GM04504 (cell line): ENCODE measurements around the gene AMMECR1.
"Not testable (repeated sequence)": the region's sequence is repeated elsewhere in the genome, so short reads cannot be mapped to it uniquely, and the experiment has no call there.

Source experiments
- DNase-seq: peaks from one replicate; pipeline ENCODE4 v3.0.0-alpha.2; 2012; ENCODE audit warnings: low read depth

Gene AMMECR1

DNA sequence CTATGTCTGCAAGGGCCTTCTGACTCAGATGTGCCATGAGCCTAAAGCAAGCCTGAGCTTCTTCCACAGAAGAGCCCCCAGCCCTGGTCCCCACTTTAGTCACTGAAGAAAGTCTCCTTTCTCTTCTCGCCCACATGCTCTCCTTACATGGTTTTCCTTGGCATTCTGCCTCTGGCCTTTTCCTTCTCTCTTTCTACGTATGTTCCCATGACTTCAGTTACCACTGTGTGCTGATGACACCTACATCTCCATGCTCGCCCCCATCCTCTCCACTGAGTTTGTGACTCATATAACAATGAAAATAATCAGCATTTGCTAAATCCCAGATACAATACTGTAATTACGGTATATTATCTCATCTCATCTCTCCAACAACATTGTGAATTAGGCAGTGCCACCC lies 149.3 kb downstream of the AMMECR1 start:
- DNase-seq, result no peak

DNA sequence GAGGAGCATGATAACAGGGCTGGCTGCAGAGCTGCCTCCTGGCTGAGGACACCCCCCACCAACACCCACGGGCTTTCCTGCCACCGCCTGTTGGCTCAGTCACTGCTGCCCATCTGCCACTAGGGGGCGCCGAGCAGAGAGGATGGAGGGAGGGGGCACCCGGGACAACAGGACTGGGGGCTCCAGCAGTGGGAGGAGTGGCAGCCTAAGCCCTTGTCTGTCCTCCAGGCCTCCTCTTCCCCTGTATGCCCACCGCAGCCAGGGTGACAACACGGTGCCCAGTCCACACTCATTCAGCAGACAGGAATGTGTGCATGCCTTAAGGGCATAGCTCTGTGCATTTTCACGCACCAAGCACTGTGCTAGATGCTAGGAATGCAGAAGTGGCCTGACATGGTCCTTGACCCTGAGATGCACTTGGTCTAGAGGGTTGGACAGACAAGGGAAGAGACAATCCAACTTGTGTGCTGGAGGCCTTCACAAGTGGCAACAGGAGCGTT lies 149.9 kb downstream of the AMMECR1 start:
- DNase-seq, result no peak

DNA sequence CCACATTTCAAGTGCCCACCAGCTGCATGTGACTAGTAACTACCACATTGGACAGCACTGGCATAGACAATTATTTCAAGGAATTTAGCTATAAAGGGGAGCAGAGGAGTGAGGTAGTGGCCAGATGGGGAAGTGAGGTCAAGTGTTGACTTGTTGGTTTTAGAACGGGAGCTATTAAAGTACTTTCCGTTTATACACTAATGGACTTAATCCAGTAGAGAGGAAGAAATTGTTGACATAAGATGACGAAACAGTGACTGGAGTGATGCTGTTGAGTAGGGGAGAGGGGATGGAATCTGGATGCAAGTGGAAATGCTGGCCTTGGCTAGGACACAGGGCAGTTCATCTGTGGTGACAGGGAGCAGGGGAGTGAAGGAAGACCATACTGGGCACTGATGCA lies 154.4 kb downstream of the AMMECR1 start:
- DNase-seq, result no peak

DNA sequence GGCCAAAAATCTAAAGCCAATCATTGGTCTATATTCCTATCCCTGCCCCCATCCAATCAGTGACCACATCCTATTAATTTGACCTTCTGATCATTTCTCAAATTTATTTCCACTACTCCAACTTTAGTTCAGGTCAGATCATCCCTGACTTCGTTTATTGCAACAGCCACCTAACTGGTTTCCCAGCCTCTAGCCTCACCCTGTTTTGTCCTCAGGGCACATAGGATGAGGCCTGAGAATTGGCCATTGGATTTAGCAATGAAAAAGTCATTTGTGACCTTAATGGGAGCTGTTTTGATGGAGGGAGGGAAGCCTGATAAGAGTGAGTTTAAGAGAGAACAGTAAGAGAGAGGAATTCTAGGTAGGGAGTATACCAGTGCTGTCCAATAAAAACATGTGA lies 155.0 kb downstream of the AMMECR1 start:
- no peak for DNase-seq

DNA sequence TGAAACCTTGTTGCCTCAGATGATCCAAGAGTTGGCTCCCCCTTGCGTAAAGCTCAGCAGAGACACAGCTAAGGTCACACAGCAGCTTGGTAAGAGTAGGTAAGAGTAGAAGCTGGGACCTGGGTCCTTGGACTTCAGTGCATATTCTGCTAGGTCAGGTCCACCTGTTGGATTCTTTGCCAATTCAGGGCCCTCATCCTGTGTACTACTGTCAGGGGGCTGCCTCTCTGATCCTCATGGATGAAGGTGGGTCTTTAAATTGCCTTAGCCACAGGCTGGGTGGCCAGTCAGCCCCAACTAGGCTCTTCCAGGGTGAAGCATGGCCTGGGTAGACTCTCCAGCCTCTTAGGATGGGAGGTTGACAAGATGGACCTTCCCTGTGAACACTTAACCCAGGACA lies 155.8 kb downstream of the AMMECR1 start:
- DNase-seq, result no peak

DNA sequence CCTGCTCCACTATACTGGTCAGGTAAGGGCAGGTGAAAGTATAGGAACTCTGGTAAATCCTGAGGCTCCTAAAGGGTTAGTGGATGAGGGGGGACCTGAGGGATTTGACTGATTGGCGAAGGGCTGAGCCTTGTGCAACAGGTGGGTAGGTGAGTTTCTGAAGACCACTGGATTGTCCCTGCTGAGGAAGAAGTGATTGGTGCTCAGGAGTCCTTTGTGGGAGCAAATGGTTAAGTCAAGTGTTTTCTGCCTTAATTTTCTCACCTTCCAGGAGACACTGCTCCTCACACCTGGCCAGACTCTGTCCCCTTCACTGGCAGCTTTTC lies 156.6 kb downstream of the AMMECR1 start:
- no peak for DNase-seq

DNA sequence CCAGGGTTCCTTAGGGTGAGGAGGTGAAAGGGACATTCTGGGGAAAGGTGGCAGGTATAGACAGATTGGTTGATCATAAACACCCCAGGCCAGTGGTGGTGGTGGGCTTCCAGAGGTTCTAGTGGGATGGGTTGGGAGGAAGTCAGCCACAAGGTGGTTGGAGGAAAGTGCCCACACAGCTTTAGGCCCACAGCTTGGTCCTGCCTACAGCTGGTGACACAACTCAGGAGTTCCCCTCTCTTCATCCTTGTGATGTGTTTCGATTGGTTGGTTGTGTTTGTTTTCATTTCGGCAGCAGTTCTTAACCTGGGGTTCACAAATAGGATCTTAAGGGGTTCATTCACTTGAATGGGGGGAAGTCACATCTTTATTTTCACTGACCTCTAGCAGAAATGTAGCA lies 158.0 kb downstream of the AMMECR1 start:
- no peak for DNase-seq

DNA sequence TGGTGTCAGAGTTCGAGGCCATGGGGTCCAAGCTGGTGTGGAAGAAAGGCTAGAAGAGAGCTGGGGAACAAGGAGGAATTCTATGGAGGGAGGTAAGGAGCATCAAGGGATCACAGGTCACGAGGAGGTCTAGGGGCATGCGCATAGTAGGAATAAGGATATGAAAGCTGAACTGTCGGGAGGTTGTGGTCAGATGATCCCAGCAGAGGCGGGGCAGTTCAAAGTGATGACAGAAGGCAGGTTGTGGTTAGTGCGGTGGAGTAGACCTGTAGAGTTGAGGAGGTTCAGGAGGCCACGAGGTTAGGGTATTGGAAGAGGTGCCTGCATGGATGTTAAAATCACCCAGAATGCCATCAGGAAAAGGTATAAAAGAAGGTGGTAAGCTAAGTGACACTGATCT lies 158.7 kb downstream of the AMMECR1 start:
- DNase-seq, result no peak

DNA sequence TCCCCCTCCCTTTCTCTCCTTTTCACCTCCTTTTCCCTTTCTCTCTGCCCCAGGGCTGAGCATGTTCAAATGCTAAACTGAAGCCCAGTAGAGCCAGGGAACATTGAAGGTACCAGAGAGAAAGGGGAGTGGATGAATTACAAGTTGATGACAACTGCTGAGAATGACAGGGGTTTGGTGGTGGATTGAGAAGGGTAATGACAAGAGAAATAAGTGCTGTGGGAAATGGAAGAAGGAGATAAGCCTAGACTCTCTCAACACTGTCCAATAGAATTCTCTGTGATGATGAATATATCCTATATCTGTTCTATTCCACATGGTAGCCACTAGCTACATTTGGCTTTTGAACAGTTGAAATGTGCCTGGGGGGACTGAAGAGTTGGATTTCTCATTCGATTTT lies 160.4 kb downstream of the AMMECR1 start:
- DNase-seq, result no peak

DNA sequence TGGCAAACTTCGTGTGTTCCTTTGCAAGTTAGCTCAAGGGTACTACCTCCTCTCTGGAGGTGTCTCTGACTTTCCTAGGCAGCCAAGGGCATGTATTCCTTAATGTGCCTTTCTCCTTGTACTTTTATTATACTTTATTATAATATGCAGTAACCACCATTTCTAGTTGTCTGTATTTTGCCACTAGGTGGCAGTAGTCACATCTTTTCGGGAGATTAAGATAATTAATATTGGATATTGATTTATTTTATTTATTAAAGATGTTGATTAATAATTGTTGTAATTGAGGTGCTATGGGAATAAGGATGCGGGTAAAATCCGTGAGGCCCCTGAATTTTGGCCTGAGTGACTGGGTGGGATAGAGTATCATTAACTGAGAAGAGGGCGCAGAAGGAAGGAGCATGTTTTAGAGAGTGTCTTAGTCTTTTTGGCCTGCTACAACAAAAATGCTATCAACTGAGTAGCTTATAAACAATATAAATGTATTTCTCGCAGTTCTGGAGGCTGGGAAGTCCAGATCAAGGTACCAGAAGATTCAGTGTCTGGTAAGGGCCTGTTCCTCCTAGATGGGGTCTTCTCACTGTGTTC lies 161.6 kb downstream of the AMMECR1 start:
- DNase-seq, result no peak

DNA sequence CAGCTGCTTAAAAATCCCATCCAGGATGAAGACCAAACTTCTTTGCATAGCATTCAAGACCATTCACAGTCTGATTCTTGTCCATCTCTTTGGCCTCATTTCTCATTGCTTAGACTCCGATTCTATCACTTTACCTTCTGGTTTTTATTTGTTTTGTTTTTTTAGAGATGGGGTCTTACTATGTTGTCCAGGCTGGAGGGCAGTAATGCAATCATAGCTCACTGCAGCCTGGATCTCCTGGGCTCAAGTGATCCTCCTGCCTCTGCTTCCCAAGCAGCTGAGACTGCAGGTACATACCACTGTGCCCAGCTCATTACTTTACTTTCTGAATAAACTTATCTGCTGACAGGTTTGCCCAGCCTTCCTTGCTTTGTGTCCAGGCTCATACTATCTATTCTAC lies 162.1 kb downstream of the AMMECR1 start:
- DNase-seq, result no peak

DNA sequence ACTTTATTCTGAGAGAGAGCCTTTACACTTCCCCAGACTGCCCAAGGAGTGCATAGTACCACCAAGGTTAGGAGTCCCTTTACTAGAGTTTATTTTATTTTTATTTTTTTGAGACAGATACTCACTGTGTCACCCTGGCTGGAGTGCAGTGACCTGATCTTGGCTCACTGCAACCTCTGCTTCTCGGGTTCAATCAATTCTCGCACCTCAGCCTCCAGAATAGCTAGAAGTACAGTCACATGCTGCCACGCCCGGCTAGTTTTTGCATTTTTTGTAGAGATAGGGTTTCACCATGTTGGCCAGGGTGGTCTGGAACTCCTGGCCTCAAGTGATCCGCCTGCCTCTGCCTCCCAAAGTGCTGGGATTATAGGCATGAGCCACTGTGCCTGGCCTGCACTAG lies 163.6 kb downstream of the AMMECR1 start:
- not testable (repeated sequence) for DNase-seq

DNA sequence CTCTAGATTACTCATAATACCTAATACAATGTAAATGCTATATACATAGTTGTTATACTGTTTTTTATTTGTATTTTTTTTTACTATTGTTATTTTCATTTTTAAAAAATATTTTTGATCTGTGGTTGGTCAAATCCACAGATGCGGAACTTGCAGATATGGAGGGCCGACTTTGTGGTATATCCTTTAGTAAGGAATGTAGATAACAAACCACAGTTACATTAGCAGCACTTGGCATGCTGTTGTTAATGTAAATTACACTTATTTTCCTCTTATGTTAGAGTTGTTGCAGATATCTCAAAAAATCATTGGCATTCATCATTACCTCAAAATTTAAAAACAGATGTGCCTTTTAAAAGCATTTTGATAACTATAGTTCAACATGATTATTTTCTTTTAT lies 164.0 kb downstream of the AMMECR1 start:
- DNase-seq, result no peak

DNA sequence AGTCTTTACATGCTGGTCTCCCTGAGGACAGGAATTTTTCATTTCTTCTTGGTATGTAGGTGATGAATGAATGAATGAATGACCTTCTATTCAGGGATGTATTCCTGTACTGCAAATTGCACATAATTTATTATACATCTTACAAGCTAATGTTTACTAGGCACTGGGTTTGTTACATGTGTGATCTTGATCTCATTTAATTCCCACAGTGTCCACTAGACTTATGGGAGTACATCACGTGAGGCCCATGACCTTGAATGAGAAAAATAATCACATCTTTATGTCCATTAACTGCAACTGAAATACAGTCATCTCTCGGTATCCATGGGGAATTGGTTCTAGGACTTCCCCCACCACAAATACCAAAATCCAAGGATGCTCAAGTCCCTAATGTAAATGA lies 164.6 kb downstream of the AMMECR1 start:
- DNase-seq, result no peak

DNA sequence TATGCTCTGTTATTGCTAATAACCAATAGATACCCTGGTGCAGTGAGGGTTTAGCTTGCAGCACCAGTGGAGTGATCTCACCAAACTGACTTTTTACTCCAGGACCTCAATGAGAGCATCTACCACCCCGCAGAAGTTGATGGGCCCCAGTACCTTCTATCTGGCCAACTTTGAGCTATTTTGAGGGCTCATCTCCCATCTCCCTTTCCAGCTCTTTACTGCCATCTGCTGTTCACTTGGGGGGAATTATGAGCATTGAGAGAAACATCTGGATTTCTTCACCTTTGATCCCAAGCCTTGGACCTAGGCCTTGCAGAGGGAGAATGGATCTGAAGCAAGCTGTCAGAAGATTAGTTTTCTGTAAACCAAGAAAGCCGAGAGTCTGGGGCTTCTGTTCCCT lies 171.4 kb downstream of the AMMECR1 start:
- no peak for DNase-seq

DNA sequence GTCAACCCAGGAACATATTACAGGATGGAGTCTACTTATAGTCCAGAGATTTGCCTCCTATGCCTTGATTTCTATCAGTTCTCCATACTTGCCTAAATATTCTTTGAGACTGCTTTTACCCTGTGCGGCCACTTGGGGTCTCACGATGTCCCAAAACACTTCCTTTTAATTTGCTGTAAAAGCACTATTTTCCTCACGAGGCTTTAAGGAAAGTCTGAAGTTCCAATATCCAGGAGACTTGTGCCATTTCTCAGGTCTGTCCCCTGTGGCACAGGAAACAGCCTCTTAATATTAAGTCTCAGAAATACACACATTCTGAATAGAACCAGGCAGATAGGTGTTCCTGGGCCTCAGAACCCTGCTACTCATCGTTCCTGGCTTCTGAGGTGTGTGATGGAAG lies 172.0 kb downstream of the AMMECR1 start:
- no peak for DNase-seq

DNA sequence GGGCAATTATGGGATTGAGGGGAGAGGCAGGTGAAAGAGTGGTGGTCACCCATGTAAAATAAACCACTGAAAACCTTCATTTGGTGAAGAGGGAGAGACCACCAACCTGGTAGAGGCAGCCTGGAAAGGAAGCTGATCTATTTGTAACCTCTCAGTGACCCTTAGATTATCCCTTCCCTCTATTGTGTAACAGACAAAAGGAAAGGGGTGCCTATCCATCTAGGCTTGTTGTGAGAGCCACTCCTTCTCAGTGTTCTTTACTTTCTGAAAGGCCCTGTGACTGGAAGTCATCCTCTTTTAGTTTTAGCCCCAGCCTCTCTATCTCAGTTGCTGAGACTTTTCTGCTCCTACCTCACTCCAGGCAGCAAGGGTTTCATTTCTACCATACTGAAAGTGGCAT lies 172.6 kb downstream of the AMMECR1 start:
- DNase-seq, result no peak
